Parathyroid adenoma (tissue), 2 donors: ENCODE measurements around the gene NIN.

ENCODE experiments used
- H2AFZ ChIP-seq: fragments of 300-600 bp; sonication (generic); one replicate; pipeline ENCODE4 v1.7.0; 2017; ENCODE audit warnings: antibody characterized with exemption, mild to moderate bottlenecking
- H3K27ac ChIP-seq: fragments of 300-600 bp; sonication (generic); one replicate; pipeline ENCODE4 v1.7.0; 2017
- H3K27me3 ChIP-seq: fragments of 300-600 bp; sonication (generic); one replicate; pipeline ENCODE4 v1.7.0; 2017; ENCODE audit warnings: low read length; ENCODE audit not compliant: control insufficient read depth, insufficient read depth
- H3K36me3 ChIP-seq: fragments of 300-600 bp; sonication (generic); one replicate; pipeline ENCODE4 v1.7.0; 2017; ENCODE audit warnings: low read length; ENCODE audit not compliant: control insufficient read depth, insufficient read depth
- H3K4me1 ChIP-seq: fragments of 300-600 bp; sonication (generic); one replicate; pipeline ENCODE4 v1.7.0; 2017; ENCODE audit warnings: control low read depth
- H3K4me2 ChIP-seq: fragments of 300-600 bp; sonication (generic); one replicate; pipeline ENCODE4 v1.7.0; 2017; ENCODE audit warnings: low read length
- H3K4me3 ChIP-seq: fragments of 300-600 bp; sonication (generic); one replicate; pipeline ENCODE4 v1.7.0; 2017; ENCODE audit warnings: low read depth, low read length
- H3K79me2 ChIP-seq: fragments of 300-600 bp; sonication (generic); one replicate; pipeline ENCODE4 v1.7.0; 2017; ENCODE audit warnings: control low read depth
- H3K9ac ChIP-seq: fragments of 300-600 bp; sonication (generic); one replicate; pipeline ENCODE4 v1.7.0; 2017; ENCODE audit warnings: mild to moderate bottlenecking
- H3K9me3 ChIP-seq: fragments of 300-600 bp; sonication (generic); one replicate; pipeline ENCODE4 v1.7.0; 2017; ENCODE audit warnings: low read length; ENCODE audit not compliant: control insufficient read depth
- CTCF ChIP-seq: fragments of 300-600 bp; sonication (generic); IDR thresholded peaks from one replicate; pipeline ENCODE4 v1.7.0; 2017; ENCODE audit warnings: antibody characterized with exemption, mild to moderate bottlenecking
- donor health status: primary hyperparathyroidism.

NIN gene

DNA sequence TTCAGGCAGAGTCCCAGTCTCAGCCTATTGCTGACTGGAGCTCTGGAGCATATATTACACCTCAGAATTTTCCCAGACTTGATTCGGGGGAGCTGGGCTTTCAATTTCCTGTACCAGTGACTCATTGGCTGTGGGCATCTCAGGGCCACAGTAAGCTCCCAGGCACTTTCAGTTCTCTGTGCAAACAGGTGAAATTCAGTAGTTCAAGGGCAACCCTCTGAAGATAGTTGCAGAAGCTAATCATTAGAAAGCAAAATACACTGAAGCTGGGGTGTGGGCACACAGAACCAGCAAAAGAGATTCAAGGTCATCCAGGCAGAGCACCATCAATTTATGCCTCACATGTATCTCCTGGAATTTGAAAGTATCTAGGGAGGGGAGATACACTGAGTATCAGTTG is 8.1 kb upstream of the NIN start:
- Histone ChIP-seq H3K4me1 (no peaks in the 10 kb centered on the region), H2AFZ (no peak overlapping the region), H3K79me2 (no peaks in the 10 kb centered on the region), H3K4me3 (no peak overlapping the region), H3K4me2 (no peak overlapping the region), H3K27ac (no peak overlapping the region), H3K27me3 (no peaks in the 10 kb centered on the region), H3K9me3 (no peaks in the 10 kb centered on the region), H3K36me3 (no peaks in the 10 kb centered on the region), H3K9ac (no peak overlapping the region)
- TF ChIP-seq CTCF: no peak

- Histone ChIP-seq H3K9me3 (no peaks in the 10 kb centered on the region), H2AFZ (no peak overlapping the region), H3K36me3 (no peaks in the 10 kb centered on the region), H3K4me1 (no peaks in the 10 kb centered on the region), H3K4me2 (no peak overlapping the region), H3K27me3 (no peaks in the 10 kb centered on the region), H3K79me2 (no peaks in the 10 kb centered on the region), H3K27ac (no peak overlapping the region), H3K4me3 (no peak overlapping the region), H3K9ac (no peak overlapping the region)
- no peak for TF ChIP-seq CTCF
Measured at GRCh38 chr14:50837850-50838470, 7.0 kb upstream of the NIN start.

- no peak for TF ChIP-seq CTCF
- Histone ChIP-seq H3K4me3 (no peak overlapping the region), H3K36me3 (no peaks in the 10 kb centered on the region), H3K79me2 (no peaks in the 10 kb centered on the region), H3K27ac (no peak overlapping the region), H3K9ac (no peak overlapping the region), H3K9me3 (no peaks in the 10 kb centered on the region), H3K4me2 (no peak overlapping the region), H2AFZ (no peak overlapping the region), H3K27me3 (no peaks in the 10 kb centered on the region), H3K4me1 (no peaks in the 10 kb centered on the region)
Measured at GRCh38 chr14:50837271-50837670, 6.3 kb upstream of the NIN start.

DNA sequence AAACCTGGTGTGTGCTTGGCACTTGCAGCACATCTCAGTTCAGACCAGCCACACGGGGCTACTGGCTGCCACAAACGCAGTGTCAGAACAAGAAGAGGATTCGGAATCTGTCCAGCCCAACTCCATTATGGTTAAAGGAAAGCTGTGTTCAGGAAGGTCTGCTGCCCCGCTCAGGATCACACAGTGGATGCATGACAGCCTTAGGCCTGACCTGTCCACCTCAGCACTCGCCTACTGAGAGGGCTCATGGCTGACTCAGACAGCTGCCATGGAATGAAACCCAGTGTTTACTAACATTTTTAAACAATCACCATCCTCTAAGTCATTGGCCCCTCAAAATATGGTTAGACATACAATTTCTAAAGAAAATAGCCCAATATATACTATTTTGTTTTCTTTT is 5.6 kb upstream of the NIN start:
- Histone ChIP-seq H3K27ac (no peak overlapping the region), H3K4me3 (no peak overlapping the region), H3K9me3 (no peaks in the 10 kb centered on the region), H3K79me2 (no peaks in the 10 kb centered on the region), H2AFZ (no peak overlapping the region), H3K4me1 (peaks cover 5% of the 10 kb centered on the region), H3K9ac (no peak overlapping the region), H3K4me2 (no peak overlapping the region), H3K27me3 (no peaks in the 10 kb centered on the region), H3K36me3 (no peaks in the 10 kb centered on the region)
- no peak for TF ChIP-seq CTCF

DNA sequence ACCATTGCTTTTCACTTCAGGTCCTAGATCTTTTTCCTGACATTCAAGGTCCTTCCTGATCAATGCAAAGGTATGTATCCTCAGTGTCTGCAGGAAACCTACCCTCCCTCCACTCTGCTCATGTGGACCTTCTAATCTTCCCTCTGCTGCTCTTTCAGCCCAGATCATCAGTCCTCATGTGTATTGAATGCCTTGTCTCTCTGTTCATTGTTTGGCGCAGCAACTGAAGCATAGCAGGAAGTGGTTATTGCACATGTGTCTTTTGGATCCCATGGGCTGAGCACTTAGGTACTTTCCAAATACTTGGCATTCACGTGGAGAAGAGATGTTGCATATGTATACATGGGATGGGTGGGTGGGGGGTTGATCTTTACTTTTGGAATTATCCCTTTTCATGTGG is 4.3 kb upstream of the NIN start:
- no peak for TF ChIP-seq CTCF
- no peak overlapping the region for H3K9ac ChIP-seq
- no peak overlapping the region for H2AFZ ChIP-seq
- no peak overlapping the region for H3K4me3 ChIP-seq
- no peak overlapping the region for H3K27ac ChIP-seq
- no peaks in the 10 kb centered on the region for H3K79me2 ChIP-seq
- no peaks in the 10 kb centered on the region for H3K27me3 ChIP-seq
- no peaks in the 10 kb centered on the region for H3K36me3 ChIP-seq
- peaks cover 5% of the 10 kb centered on the region for H3K4me1 ChIP-seq
- no peaks in the 10 kb centered on the region for H3K9me3 ChIP-seq
- no peak overlapping the region for H3K4me2 ChIP-seq
